T-helper 2 cell (primary cell): ENCODE measurements around the gene TMEM178A.
"Not testable (repeated sequence)": the region's sequence is repeated elsewhere in the genome, so short reads cannot be mapped to it uniquely, and the experiment has no call there.

Experiments used
- DNase-seq, 5 experiments: peaks; one replicate each; pipeline versions ENCODE4 v3.0.0 to v3.0.0-alpha.2; 2012 to 2022

TMEM178A gene

DNA sequence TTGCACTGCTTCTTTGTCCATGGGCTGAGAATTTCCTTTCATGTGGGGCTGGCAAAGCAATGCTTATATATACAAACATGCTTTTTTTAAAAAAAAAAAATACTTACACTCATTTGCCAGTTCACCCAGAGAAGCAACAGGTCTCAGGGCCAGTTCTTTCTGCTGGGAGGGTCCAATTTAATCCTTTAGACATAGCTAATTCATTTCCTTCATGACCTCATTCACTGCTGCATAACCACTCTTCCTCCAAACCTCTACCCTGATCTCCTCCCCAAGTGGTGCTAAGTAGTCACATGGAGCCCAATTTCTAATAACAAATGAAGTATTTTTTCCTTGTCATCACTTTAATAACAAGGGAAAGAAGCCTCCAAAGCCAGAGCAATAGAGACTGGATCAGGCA lies 17.1 kb upstream of the TMEM178A start:
- no peak for DNase-seq

DNA sequence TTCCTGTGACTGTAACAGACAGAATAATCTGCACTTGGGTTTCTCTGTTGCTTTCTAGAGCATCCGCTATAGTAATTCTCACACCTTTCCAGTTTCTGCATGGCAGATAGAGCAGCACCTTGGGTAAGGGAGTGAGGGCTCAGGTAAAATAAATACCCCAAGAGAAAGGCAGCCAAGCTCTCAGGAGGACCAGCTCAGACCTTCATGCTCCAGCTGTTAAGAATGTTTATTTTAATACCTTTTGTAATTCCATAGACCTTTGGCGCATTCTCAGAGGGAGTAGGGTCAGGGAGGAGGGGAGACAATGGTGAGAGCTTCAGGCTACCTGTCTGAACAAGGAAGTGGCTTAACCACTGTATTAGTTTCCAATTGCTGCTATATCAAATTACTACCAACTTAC lies 16.2 kb upstream of the TMEM178A start:
- no peak for DNase-seq

- no peak for DNase-seq
Measured at GRCh38 chr2:39650468-39650867, 15.2 kb upstream of the TMEM178A start.

DNA sequence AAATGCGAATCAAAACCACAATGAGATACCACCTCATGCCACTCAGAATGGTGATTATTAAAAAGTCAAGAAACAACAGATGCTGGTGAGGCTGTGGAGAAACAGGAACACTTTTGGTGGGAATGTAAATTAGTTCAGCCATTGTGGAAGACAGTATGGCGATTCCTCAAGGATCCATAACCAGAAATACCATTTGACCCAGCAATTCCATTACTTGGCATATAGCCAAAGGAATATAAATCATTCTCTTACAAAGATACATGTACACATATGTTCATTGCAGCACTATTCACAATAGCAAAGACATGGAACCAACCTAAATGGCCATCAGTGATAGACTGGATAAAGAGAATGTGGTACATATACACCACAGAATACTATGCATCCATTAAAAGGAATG lies 9.5 kb upstream of the TMEM178A start:
- DNase-seq = not testable (repeated sequence)

DNA sequence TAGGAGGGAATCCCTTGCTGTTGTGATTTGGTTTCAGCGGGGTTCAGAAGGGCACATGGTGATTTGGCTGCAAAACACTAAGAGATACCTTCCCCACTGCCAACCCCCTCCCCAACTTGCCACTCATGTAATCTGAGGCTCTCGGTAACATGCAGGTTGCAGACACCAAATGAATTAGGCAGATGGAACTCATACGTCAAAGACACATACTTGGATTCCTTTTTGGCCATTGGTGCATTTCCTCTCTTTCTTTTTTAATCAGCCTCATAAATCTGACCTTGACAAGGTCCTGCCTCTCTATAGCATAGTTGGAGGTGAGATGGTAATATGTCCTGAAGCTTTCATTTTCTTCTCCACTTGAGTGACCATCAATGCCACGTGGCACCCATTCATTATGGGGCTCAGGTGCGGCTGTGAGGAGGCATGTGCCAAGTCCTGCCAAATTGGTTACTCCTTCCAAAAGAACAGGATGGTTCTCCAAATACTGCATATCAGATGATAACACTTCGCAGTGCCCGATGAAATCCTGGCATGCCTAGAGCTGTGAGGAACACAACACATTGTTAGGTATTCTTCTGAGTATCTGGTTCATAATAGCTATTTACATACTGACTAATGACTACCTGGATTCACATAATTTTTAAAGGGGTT lies 8.3 kb upstream of the TMEM178A start:
- no peak for DNase-seq

- DNase-seq = no peak
Measured at GRCh38 chr2:39658371-39658770, 7.3 kb upstream of the TMEM178A start.

DNA sequence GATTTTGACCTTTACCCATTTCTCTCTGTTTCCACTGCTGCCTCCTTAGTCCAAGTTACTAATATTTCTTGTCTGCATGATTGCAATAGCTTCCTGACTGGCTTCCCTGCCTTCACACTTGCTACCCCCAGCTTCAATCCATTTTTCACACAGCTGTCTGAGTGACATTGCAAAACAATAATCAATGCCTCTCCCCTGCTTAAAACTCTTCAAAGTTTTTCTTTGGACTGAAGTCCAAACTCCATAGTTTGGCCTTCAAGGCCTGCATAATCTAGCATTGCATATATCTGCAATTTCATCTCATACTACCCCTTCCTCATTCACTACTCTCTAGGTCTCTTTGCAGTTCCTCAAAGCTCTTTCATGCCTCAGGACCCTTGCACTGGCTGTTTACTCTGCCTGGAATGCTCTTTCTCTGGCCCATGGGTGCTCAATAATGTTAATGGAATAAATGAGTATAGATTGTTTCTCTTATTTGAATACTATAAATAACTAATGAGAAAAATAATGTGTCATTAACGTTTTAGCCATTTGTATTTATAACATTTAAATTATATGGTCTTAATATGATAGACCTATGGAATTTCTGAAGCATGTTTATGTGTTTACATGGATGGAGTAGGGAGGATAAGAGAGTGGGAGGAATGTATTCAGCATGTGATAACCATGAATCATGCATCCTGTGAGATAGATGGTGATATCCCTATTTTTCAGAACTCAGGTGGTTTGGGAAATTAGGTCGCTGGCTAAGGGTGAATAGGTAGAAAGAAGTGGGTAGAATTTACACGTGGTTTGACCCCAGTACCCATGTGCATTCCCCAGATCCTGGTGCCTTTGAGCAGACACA lies 5.7 kb upstream of the TMEM178A start:
- DNase-seq = no peak

DNA sequence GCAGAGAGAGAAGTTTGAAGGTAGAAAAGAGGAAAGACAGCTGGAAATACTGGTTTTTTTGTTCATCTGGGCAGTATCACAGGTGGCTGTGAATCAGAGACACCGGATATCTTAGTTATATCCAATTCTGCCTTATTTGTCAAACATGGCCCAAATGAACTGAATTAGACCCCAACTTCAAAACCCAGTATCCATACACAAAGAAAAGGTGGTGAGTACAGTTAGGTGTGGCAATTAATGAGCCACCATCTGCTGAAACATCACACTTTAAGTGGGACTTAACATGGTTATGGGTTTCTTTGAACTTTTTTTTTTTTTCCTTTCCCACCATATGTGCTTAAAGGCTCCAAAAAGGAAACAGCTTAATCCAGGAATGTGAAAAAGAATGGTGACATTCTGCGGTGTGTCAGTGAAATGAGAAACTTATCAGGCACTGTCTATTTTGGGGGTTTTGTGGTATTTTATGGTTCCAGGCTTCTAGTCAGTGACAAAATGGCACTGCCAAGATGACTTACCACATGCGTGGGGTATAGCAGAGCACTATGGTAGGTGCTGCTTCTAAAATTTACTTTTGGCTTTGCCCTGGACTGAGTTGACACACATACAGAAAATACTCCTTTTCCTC lies 5.0 kb upstream of the TMEM178A start:
- DNase-seq = no peak

DNA sequence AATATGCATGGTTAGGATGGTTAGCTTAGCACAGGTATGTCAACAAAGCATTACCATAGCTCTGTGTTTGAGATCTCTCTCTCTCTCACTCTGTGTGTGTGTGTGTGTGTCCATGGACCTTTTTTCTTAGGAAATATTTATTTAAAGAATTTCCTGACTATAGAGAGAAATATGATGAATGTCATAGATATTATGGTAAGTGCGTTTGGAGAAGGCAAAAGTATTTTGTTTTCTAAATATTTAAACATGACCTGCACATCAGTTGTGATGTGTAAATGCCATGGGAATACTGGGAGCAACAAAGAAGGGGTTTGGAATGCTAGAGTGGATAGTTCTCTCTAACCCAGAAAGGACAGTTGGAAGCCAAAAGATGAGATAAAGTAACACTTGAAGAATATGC lies 3.9 kb upstream of the TMEM178A start:
- no peak for DNase-seq

DNA sequence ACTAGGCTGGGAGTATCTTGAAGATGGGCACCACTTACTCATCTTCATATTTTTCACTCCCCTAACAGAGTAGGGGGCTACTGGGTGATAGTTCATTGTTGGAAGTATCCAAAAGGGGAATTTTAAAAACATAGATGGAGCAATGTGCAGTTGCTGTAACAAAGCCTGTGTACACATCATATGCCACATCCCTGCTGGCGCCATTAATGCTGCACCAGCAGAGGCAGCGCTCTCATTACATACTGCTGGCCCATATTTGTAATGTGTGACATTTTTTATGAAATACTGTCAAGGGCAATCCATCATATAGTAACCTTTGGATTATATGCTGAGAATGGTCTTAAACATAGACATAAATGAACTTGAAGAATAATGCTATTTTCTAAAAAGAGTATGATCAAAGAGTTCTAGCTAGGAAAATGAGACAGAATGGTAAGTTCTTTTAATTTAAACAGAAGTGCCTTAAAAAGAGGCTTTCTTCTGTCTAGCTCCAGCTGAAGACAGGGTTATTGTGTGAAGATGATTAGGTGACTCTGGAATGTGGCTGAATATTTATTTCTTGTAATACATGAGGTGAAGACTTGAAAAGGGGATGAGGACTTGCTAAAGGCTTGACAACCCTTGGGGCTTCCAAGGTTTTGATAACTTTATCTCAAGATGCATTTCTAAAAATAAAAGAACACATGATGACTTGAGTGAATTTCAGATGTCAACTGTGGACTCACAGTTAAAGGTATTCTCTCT lies 2.4 kb upstream of the TMEM178A start:
- DNase-seq = no peak

DNA sequence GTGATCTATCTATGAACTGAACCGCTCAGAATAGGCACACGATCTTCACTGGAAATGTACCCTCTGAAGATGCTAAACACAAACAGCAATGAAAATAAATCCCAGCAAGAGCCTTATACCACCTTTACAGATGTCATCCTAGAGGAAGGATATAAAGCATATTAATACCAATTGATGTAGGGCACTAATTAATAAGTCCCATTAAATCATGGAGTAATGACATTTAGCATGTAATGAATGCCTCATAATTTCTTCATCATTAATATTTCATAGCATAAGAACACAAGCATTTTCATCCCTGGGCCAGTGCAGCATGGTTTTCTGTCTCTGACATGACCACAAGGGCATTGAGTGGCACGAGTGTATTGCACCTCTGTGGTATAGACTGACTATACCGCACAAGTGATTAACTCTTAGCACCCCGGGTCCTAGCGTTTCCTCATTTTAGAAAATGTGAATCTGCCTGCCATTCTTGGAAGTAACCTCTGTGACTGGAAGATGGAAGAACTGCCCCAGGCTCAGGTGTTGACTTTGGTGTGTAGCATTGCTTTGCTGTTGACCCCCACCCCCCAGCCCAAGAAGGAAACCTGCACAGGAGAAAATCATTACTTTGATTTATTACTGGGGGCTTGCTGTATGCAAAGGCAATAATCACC lies 1.4 kb upstream of the TMEM178A start:
- no peak for DNase-seq

DNA sequence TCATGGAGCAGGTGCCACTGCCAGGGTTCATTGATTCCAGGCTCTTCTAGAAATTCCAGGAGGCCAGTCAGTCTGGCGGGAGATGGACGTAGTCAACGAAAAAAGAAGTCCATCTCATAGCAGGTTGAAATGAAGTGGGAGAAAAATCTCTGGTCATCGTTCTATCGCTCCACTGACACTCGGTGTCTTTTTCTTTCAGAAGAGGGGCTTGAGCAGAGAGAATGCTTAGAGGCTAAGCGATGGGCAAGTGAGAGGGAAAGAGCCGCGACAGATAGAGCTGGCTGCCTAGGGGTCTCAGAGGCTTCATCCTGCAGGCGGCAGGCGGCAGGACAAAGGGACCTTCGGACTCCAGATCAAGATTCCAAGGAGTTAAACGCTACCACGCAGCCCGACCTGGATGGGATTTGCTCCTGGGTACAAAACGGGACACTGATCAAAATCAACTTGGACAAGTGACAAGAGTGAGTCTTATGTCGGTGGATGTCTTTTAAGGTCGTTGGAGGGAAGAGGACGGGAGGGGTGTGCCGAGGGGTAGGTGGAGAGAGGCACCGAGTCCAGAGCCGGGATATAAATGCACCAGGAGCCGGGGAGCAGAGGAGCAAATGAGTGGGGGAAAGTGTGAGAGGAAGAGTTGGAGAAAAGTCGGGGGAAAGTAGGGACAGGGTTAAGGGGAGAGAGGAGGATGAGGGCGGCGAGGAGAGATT lies 677 bp upstream of the TMEM178A start:
- no peak for DNase-seq

GRCh38 chr2:39666491-39667101 lies 879 bp downstream of the TMEM178A start:
- DNase-seq = no peak

DNA sequence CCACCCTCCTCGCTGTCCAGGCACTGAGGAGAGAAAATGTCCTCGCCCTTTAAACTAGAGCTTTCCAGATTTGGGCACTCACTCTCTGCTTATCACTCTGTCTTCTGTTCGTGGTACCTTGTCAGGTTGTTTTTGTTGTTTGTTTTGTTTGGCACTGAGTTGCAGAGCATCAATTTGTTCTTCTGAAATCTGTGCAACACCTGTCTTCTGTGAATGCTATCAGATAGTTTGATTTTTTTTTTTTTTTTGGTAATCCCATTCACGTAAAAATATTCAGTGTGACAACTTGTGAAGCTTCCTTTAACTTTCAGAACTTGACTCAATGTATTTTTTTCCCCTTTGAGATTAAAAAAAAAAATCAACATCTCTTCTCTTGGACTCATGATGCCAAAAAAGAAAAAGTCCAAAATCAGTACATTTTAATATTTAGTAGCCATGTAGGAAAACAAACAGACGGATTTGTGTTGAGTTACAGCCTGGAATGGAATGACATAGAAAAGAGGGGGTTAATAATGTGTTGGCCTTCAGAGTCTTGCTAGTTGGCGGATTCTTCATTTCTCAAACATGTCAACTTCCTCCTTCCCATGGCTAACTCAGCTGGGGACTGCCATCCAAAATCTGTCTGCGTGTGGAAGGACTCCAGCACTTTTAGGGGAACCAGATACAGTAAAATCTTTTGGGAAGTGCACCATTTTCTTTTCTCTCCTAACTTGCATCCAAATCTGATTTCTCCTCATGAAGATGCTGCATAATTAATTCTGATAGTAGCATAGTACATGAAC lies 1.6 kb downstream of the TMEM178A start:
- no peak for DNase-seq

DNA sequence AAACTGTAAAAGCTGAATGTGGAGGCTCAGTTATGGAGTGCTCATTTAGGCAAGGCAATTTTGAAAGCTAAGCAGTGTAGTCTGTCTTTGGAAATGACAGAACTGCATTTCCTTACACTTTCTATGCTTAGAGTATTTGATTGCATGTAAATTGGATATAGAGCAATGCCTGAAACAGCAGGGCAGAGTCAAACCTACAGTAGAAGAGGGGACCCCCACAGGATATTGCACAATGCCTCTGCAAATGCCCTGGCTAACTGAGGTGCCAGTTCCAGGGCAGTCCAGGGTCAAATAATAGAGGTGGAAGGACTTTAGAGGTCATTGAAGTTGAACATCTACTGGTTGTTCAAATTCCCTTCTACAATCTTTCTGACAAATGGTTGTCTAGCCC lies 2.2 kb downstream of the TMEM178A start:
- DNase-seq = no peak

GRCh38 chr2:39668576-39669080 lies 2.9 kb downstream of the TMEM178A start:
- no peak for DNase-seq

GRCh38 chr2:39671604-39672003 lies 5.9 kb downstream of the TMEM178A start:
- no peak for DNase-seq

DNA sequence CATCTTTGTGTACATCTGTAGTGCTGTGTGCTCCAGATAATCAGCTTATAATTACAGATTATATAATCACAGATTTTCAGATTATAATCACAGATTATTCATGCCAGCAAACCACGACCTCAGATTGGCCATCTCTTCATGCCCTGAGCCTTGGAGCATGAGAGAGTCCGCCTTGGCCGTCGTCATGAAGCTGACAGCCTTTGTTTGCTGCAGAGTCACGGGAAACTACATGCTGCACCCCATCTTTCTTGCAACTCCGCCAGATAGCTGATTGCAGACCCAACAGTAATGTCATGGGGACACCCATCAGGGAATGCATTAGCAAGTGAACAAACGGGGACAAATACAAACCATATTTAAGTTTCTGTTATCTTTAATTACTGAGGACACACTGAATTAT lies 7.3 kb downstream of the TMEM178A start:
- DNase-seq = no peak

DNA sequence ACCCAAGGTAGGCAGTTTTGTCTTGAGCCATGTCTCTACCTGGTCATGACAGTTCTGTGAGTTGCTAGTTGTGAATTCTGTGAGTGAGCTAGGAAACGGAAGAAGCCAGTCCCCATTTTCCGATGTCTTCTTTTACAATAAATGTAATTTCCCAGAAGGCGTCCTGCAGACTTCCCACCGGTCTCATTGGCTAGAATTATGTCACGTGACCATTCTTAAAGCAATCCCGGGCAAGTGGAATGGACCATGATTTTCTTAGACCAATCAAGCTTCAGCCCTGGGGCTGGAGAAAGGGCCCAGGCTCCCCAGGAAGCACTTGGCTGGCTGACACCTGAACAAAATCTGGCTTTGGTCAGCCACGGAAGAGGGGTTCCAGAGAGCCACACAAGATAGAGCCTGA lies 10.6 kb downstream of the TMEM178A start:
- DNase-seq = no peak

DNA sequence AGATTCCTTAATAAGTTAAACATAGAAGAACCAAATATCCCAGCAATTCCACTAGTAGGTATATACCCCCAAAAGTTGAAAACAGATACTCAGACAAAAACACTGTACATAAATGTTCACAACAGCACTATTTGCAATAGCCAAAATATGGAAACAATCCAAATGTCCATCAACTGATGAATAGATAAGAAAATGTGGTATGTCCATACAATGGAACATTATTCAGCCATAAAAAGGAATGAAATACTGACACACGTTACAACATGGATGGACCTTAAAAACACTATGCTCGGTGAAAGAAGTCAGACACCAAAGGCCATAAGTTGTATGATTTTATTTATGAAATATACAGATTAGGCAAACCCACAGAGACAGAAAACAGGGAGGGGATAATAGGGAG lies 12.5 kb downstream of the TMEM178A start:
- DNase-seq = no peak

DNA sequence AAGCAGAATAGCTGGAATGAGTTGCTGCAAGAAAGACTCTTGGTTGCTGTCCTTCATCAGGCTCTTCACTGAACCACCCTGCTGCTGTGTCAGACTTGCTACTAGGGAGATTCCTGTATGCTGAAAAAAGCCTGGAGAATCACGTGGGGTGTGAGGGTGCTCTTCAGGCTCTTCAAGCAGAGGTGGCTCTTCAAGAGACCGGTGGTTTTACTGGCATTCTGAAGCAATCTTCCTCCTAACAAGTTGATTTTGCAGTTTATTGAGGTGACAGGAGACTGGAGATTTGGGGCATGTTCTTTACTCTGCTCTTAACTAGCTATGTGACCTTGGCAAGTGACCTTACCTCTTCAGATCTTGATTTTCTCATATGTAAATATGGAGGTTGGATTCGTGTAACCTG lies 14.1 kb downstream of the TMEM178A start:
- no peak for DNase-seq
